Skeletal muscle tissue (tissue), 4 donors: Measurements from ENCODE around the gene TIMM8A. TPM values are rescaled to one million over a fixed set of nuclear protein-coding genes. Genes with fewer than 3 reads are reported as not detected.

Source experiments
- H3K27ac ChIP-seq: one replicate; pipeline ENCODE4 v1.7.0; 2013; ENCODE audit warnings: mild to moderate bottlenecking, low read depth, low read length, inconsistent platforms
- H3K27me3 ChIP-seq, 3 donors: one replicate each; pipeline ENCODE4 v1.7.0; 2013; ENCODE audit warnings: low read length in 3 of 3; ENCODE audit not compliant: control insufficient read depth in 3 of 3, insufficient read depth in 3 of 3
- H3K36me3 ChIP-seq, 3 donors: one replicate each; pipeline ENCODE4 v1.7.0; 2013; ENCODE audit warnings: low read length in 3 of 3; ENCODE audit not compliant: control insufficient read depth in 3 of 3, insufficient read depth in 3 of 3
- H3K4me1 ChIP-seq, 3 donors: one replicate each; pipeline ENCODE4 v1.7.0; 2013; ENCODE audit warnings: low read length in 3 of 3, mild to moderate bottlenecking in 3 of 3; ENCODE audit not compliant: control insufficient read depth in 3 of 3, insufficient read depth in 3 of 3
- H3K4me3 ChIP-seq, 3 donors: one replicate each; pipeline ENCODE4 v1.7.0; 2013; ENCODE audit warnings: low read length in 3 of 3
- H3K9ac ChIP-seq, 3 donors: one replicate each; pipeline ENCODE4 v1.7.0; 2013; ENCODE audit warnings: low read length in 3 of 3, mild to moderate bottlenecking in 3 of 3, moderate library complexity in 2 of 3, low read depth in 1 of 3
- H3K9me3 ChIP-seq, 3 donors: one replicate each; pipeline ENCODE4 v1.7.0; 2013; ENCODE audit warnings: low read length in 3 of 3; ENCODE audit not compliant: control insufficient read depth in 3 of 3
- total RNA-seq: library from RNA; depleted of rRNA; stranded (reverse); fragments of >200 nt; gene quantifications from one replicate; pipeline ENCODE4 v1.2.3, GENCODE V29; 2014
- donor health status: Osteomylitis.

Gene TIMM8A
- total RNA-seq, 1 donor from 2014 or later, result 3.1 TPM

- no peaks in the 10 kb centered on the region for H3K9me3 ChIP-seq
- peaks cover 0 to 2% (median 0%) of the 10 kb centered on the region in 3 donors for H3K4me1 ChIP-seq
- H3K4me3 ChIP-seq, result no peak within 1 kb of the TSS
- H3K36me3 ChIP-seq, result no peaks in the 10 kb centered on the region
- H3K9ac ChIP-seq, result no peak within 1 kb of the TSS
- H3K27ac ChIP-seq, result no peak within 1 kb of the TSS
- H3K27me3 ChIP-seq, result no peaks in the 10 kb centered on the region
Observed at GRCh38 chrX:101385795-101386541, 37.4 kb upstream of the TIMM8A start, which contains the start of gene BTK. BTK (minus strand) TSS chrX:101386191; CDS start chrX:101375284, 10,907 bp downstream.

DNA sequence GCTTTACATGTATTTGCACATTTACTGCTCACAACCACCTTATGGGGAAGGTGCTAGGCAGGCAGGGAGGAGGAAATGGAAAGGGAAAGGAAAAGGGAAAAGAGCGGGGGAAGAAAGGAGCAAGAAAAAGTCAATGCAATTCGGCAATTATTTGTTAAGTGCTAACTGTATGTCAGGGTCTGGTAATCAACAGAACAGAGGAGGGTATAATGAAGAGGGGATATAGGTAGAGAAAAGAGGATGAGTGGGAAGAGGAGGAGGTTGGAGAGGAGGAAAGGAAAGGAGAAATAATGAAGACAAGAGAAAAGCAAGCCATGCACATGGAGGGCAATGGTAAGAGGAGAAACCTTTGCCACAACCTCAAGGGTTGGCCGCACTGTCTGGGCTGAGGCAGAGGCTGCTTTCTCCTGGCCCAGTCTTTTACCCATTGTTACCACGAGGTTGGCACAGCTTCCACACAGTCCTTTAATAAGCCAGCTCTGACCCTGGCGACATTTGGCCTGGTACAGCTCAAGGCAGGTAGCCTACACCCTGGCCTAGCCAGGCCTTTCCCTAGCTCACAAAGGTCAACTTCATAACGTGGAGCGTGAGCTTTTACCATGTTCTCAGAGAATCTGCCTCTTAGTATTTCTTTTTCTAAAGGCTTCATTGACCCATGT, 36.6 kb upstream of the TIMM8A start:
- Histone ChIP-seq H3K27ac (no peak overlapping the region), H3K9ac (no peak overlapping the region), H3K4me1 (no peaks in the 10 kb centered on the region), H3K9me3 (no peaks in the 10 kb centered on the region), H3K27me3 (no peaks in the 10 kb centered on the region), H3K36me3 (no peaks in the 10 kb centered on the region), H3K4me3 (no peak overlapping the region)

GRCh38 chrX:101383679-101384205, 35.2 kb upstream of the TIMM8A start:
- Histone ChIP-seq H3K27ac (no peak overlapping the region), H3K4me3 (no peak overlapping the region), H3K4me1 (no peaks in the 10 kb centered on the region), H3K9me3 (no peaks in the 10 kb centered on the region), H3K27me3 (no peaks in the 10 kb centered on the region), H3K36me3 (no peaks in the 10 kb centered on the region), H3K9ac (no peak overlapping the region)

GRCh38 chrX:101377547-101377946, 29.0 kb upstream of the TIMM8A start:
- Histone ChIP-seq H3K4me3 (no peak overlapping the region), H3K27ac (no peak overlapping the region), H3K27me3 (no peaks in the 10 kb centered on the region), H3K36me3 (no peaks in the 10 kb centered on the region), H3K9me3 (no peaks in the 10 kb centered on the region), H3K9ac (no peak overlapping the region), H3K4me1 (no peaks in the 10 kb centered on the region)

- Histone ChIP-seq H3K36me3 (no peaks in the 10 kb centered on the region), H3K27me3 (no peaks in the 10 kb centered on the region), H3K9me3 (no peaks in the 10 kb centered on the region), H3K9ac (no peak overlapping the region), H3K4me1 (no peaks in the 10 kb centered on the region), H3K4me3 (no peak overlapping the region), H3K27ac (no peak overlapping the region)
Observed at GRCh38 chrX:101370888-101371504, 22.5 kb upstream of the TIMM8A start.

DNA sequence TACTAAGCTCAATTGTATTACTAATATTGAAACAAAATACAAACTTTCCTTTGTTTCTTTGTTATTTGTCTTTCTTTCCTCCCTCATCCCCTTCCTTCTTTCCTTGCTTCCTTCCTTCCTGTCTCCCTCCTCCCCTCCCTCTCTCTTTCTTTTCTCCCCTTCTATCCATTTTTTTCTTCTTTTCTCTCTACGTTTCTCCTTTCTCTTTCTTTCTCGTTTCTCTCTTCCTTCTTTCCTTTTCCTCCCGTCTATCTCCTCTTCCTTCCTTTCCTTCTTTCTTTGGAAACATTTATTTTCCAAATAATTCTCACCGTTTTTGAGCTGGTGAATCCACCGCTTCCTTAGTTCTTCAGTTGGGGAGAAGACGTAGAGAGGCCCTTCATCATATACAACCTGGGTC, 21.1 kb upstream of the TIMM8A start:
- Histone ChIP-seq H3K27ac (no peak overlapping the region), H3K4me1 (no peaks in the 10 kb centered on the region), H3K36me3 (no peaks in the 10 kb centered on the region), H3K9me3 (no peaks in the 10 kb centered on the region), H3K27me3 (no peaks in the 10 kb centered on the region), H3K4me3 (no peak overlapping the region), H3K9ac (no peak overlapping the region)

- Histone ChIP-seq H3K9ac (no peak overlapping the region), H3K4me1 (no peaks in the 10 kb centered on the region), H3K9me3 (no peaks in the 10 kb centered on the region), H3K27me3 (no peaks in the 10 kb centered on the region), H3K27ac (no peak overlapping the region), H3K36me3 (no peaks in the 10 kb centered on the region), H3K4me3 (no peak overlapping the region)
Observed at GRCh38 chrX:101368800-101369199, 20.3 kb upstream of the TIMM8A start.

- Histone ChIP-seq H3K36me3 (no peaks in the 10 kb centered on the region), H3K4me1 (no peaks in the 10 kb centered on the region), H3K4me3 (no peak overlapping the region), H3K27me3 (no peaks in the 10 kb centered on the region), H3K27ac (no peak overlapping the region), H3K9me3 (no peaks in the 10 kb centered on the region), H3K9ac (no peak overlapping the region)
Observed at GRCh38 chrX:101365301-101365795, 16.8 kb upstream of the TIMM8A start.

GRCh38 chrX:101362757-101363156, 14.2 kb upstream of the TIMM8A start:
- no peak overlapping the region for H3K4me3 ChIP-seq
- H3K4me1 ChIP-seq, result no peaks in the 10 kb centered on the region
- H3K27me3 ChIP-seq, result peaks cover 0 to 4% (median 3%) of the 10 kb centered on the region in 3 donors
- no peak overlapping the region for H3K27ac ChIP-seq
- H3K9me3 ChIP-seq, result no peaks in the 10 kb centered on the region
- H3K36me3 ChIP-seq, result no peaks in the 10 kb centered on the region
- H3K9ac ChIP-seq, result no peak overlapping the region

GRCh38 chrX:101362116-101362515, 13.6 kb upstream of the TIMM8A start:
- H3K4me3 ChIP-seq, result no peak overlapping the region
- H3K4me1 ChIP-seq, result no peaks in the 10 kb centered on the region
- H3K27ac ChIP-seq, result no peak overlapping the region
- peaks cover 0 to 4% (median 3%) of the 10 kb centered on the region in 3 donors for H3K27me3 ChIP-seq
- no peak overlapping the region for H3K9ac ChIP-seq
- no peaks in the 10 kb centered on the region for H3K9me3 ChIP-seq
- no peaks in the 10 kb centered on the region for H3K36me3 ChIP-seq
